Measurements from ENCODE around the gene TSSK3.

DNA sequence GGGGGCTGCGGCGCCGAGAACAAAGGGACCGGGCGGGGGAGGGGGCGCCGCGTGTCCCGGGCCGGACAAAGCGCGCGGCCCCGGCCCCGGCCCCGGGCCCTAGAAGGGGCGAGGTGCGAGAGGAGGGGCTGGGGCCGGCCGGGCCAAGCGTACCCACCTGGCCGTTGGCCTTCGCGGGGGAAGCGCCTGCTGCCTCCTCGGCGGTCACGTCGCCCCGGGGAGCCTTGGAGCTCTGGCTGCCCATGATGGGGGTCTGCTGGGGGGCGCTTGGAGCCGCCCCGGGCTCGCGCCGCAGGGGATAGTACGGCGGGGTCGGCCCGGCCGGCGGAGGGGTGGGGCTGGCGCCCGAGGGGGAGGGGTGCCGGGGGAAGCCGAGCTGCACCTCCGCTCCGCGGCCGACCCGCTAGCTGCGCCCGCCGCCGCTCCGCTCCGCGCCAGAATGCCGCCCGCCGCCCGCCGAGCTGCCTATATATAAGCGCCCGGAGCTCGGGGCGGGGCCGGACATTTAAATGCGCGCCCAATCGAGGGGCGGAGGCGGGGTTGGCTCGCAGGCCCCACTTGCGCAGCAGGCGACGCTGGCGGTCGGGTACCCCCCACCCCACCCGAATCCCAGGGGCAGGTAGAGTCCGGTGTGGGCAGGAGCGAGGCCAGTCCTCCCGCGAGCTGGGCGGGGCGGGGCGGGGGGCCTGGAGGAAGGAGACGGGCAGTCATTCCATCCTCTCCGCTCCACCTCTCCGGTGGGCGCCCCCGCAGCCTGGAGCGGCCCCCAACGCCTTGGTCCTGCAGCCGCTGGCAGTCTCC lies 26.3 kb upstream of the TSSK3 start, which contains the start of gene MARCKSL1:
- TF ChIP-seq, protein P1, sequence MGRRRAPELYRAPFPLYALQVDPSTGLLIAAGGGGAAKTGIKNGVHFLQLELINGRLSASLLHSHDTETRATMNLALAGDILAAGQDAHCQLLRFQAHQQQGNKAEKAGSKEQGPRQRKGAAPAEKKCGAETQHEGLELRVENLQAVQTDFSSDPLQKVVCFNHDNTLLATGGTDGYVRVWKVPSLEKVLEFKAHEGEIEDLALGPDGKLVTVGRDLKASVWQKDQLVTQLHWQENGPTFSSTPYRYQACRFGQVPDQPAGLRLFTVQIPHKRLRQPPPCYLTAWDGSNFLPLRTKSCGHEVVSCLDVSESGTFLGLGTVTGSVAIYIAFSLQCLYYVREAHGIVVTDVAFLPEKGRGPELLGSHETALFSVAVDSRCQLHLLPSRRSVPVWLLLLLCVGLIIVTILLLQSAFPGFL (CRISPR knock-in tag; IDR thresholded peaks at IDR 0.05; ENCODE audit: borderline replicate concordance), result 0 out of 2 replicates have a peak, but pooled peaks have one; percentile 50
- TF ChIP-seq, protein P2, sequence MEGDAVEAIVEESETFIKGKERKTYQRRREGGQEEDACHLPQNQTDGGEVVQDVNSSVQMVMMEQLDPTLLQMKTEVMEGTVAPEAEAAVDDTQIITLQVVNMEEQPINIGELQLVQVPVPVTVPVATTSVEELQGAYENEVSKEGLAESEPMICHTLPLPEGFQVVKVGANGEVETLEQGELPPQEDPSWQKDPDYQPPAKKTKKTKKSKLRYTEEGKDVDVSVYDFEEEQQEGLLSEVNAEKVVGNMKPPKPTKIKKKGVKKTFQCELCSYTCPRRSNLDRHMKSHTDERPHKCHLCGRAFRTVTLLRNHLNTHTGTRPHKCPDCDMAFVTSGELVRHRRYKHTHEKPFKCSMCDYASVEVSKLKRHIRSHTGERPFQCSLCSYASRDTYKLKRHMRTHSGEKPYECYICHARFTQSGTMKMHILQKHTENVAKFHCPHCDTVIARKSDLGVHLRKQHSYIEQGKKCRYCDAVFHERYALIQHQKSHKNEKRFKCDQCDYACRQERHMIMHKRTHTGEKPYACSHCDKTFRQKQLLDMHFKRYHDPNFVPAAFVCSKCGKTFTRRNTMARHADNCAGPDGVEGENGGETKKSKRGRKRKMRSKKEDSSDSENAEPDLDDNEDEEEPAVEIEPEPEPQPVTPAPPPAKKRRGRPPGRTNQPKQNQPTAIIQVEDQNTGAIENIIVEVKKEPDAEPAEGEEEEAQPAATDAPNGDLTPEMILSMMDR (IDR thresholded peaks at IDR 0.05), result no peak
- TF ChIP-seq RELA (CRISPR knock-in tag; IDR thresholded peaks at IDR 0.05; ENCODE audit: borderline replicate concordance) (no peak; the same call in 1 of the 2 replicates), MYBL2 (CRISPR knock-in tag; IDR thresholded peaks at IDR 0.05) (peak; percentile 59), ZBTB21 (CRISPR knock-in tag; IDR thresholded peaks at IDR 0.05; ENCODE audit: borderline replicate concordance) (no peak), PRDM15 (CRISPR knock-in tag; IDR thresholded peaks at IDR 0.05) (no peak), MAX (CRISPR knock-in tag; IDR thresholded peaks at IDR 0.05) (peak; percentile 45; the same call in 1 of the 2 replicates), ZNF232 (CRISPR knock-in tag; IDR thresholded peaks at IDR 0.05) (no peak; the same call in 1 of the 2 replicates), IRF2 (CRISPR knock-in tag; IDR thresholded peaks at IDR 0.05; ENCODE audit: borderline replicate concordance, low read depth) (no peak), ZNF138 (CRISPR knock-in tag; conservative IDR thresholded peaks at IDR 0.05) (no peak)
